Measurements from ENCODE around the gene RAB6B.

RAB6B gene

DNA sequence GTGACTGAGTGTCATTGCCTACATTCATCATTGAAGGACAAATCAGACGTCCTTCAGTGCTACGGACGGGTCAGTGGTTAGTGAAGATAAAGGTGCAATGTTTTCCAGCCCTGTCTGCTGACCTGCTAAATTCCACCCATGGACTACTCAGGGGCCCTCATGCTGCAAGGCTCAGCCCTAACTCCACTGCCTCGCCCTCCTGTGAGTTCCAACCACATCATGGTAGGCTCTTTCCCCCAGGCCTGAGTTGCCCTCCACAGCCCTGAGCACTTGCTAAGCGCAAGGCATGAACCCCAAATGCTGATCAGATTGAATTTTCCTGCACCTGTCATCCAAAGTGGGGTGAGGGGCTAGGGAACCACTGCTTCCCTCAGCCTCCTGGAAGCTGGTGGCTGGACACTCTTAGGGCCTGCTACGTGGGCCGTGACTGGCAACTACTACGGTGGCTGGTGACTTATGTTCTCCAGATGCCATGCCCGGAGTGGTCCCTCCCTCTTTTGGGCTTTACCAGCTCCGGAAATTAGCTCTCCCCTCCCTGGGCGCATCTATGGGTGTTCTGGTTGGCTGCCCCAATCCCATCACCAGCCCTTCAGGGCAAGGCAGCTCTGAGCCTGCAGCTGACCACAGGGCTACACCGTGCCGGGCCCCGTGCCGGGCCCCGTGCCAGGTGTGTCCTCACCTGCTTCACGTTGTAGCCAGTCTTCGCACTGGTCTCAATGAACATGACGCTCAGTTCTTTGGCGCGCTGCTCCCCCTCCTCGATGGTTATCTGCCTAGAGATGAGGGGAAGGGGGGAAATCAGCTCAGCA is 58.0 kb downstream of the RAB6B start:
- no peak for DNase-seq (ENCODE audit: low read depth in 3 of 3, low spot score in 1 of 3)

GRCh38 chr3:133836497-133837158 is 59.1 kb downstream of the RAB6B start:
- DNase-seq (ENCODE audit: low read depth in 3 of 3, low spot score in 1 of 3), result no peak

GRCh38 chr3:133835961-133836360 is 59.7 kb downstream of the RAB6B start:
- DNase-seq (ENCODE audit: low read depth in 3 of 3, low spot score in 1 of 3), result no peak

DNA sequence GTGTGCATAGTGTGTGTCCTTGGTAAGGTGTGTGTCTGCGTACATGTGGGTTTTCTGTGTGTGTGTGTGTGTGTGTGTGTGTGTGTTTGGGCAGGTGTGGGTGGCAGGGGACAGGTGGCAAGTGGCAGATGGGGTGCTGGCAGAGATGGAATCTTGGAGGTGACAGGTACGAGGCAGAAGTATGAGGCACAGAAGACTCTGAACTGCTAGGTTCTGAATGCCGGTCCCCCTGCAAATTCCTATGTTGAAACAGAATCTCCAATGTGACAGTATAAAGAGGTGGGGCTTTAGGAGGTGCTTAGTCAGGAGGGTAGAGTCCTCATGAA is 60.3 kb downstream of the RAB6B start:
- no peak for DNase-seq (ENCODE audit: low read depth in 3 of 3, low spot score in 1 of 3)

DNA sequence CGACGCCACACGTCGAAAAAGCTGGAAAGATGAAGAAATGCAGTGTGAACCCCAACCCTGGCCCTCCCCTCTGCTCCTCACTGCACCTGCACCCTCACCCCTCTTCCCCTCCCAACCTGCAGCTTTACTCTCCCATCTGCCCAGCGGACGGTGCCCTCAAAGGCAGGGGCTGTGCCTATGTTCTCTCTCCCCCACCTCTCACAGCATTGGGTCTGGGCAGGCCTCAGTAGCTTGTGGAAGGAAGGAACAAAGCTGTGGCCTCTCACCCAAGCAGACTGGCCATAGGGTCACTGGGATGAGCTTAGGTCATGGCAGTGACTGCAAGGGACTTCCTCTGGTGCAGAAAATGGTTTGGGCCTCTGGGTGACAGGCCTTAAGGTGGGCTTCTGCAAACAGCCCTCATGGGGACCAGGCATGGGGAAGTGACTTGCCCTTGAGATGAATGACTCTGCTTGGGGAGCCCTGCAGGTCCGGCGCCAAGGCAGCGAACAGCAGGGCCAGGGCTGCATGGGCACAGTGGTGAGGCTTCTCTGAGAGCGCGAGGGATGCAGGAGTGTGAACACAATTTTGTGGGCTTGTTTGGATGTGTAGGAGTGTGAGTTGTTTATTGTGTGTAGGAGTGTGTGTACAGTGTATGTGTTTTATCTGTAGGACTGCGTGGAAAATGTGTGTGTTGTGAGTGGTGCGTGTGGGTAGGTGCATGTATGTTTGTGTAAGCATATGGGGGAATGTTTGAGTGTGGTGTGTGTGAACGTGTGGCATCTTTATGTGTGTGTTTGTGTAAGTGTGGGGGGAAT is 60.9 kb downstream of the RAB6B start:
- DNase-seq (ENCODE audit: low read depth in 3 of 3, low spot score in 1 of 3), result no peak

GRCh38 chr3:133833880-133834620 is 61.6 kb downstream of the RAB6B start:
- DNase-seq (ENCODE audit: low read depth in 3 of 3, low spot score in 1 of 3), result no peak

DNA sequence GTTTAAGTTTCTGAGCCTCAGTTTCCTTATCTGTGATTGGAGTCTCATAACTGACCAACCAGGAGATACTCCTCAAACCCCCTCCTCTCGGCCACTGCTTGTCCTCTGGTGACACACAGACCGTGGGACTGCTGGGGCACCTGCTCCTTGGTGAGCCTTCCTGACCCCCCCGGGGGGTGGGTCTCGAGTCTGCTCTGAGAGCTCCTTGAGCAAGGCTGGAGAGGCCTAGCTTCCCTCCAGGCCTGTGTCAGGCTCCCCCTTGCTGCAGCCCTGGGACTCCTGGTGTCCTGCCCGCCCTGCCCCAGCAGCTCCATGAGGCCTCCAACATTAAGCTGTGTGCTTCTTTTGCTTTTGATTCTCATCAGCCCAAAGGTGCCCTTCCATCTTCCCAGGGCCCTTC is 62.4 kb downstream of the RAB6B start:
- DNase-seq (ENCODE audit: low read depth in 3 of 3, low spot score in 1 of 3), result no peak

DNA sequence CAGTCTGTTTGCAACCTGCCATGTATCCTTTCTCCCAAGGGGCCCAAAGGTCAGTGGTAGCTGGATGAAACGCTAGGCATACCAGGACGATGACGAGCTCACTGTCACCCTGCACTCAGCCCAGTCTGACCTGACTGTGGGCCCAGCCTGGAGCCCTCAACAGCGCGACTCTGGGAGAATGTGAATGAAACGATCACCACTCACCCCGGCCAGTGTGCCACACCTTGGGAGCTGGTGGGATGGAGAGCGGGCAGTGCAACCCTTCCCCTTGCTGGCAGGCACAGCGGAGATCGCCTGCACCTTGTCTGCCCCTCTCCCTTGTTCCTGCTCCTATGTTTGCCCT is 62.9 kb downstream of the RAB6B start:
- no peak for DNase-seq (ENCODE audit: low read depth in 3 of 3, low spot score in 1 of 3)

DNA sequence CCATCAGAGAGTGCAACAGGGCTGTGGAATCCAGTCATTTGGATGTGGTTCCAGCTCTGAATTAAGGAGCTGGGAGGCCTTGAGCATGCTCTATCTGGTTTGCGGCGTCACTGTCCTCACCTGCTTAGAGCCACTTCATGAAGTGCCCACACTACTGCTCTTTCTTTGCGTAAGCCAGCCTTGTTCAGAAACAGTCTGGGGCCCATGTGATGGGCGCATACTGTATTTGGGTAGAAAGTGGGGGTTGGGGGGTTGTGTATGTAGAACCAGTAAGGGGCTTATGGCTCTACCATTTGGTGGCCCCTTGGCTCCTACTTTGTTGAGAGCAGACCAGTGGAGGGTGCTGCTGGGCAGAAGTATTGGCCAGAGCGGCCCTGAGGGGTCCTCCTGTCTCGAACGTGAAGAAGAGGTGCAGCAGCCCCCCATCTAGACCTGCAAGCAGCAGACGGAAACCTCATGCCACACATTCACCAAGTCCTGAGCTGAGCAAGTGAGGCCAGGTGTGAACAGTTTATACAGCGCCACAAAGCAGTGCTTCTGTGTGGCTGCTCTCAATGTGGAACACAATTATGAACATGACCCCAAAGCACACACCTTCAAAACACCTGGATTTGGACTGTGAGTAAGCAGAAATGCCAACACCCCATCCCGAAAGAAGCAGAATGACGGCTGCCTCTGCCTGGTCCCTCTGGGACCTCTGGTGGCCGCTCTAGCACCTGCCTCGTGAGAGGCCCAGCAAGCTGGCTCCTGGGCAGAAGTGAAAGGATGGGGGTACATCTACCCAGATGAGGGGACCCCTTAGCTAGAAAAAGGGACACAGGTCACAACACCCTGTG is 63.5 kb downstream of the RAB6B start:
- no peak for DNase-seq (ENCODE audit: low read depth in 3 of 3, low spot score in 1 of 3)

- no peak for DNase-seq (ENCODE audit: low read depth in 3 of 3, low spot score in 1 of 3)
These were observed 65.6 kb downstream of the RAB6B start for GRCh38 chr3:133830071-133830470.

DNA sequence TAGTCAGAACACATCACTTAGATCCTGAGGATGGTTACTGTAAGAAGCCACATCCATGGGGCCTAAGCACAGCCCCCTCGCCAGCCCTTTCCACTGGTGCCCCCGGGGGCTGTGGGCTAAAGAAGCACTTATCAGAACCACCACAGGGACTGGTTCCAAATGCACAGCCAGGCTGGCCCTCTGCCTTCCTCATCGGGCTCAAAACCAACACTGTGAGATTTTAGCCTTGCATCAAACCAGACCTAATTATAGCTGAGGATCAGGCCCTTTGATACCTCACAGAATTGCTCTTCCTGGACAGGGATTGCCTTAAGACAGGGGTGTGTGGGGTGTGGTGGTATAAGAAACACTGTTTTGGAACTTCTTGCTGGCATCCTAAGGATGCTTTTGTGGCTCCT is 66.4 kb downstream of the RAB6B start:
- DNase-seq (ENCODE audit: low read depth in 3 of 3, low spot score in 1 of 3), result no peak

DNA sequence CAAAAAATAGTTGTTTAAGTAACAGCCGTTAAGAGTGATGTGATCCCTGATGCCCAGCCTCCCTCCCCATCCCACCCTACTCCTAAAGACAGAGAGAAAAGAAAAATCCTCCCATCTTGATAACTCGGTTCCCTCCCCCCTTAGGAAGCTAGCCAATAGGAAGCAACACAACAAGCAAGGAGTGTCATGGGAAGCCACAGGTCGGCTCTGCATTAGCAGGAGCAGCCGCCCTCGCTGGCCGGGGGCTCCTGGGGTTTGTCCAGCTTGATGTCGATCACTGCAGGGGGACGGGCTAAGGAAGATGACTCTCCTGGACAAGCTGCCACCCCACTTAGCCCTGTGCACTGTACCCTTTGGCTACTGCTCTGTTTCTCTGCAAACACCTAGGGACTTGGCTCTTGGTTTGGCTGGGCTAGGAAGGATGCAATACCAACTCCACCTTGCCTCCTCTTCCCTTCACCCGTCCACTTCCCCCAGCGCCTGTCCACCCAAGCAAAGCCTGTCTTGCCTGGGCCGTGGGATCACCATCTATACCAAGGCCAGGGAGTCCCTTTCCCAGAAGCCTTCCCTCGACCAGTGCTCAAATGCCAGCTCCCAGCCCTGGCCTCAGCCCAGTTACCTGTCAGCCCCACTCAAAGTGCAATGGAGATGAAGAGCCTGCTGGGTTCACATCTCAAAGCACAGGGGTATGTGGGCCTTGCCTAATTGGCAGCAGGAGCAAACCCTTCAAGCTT is 66.9 kb downstream of the RAB6B start:
- no peak for DNase-seq (ENCODE audit: low read depth in 3 of 3, low spot score in 1 of 3)

GRCh38 chr3:133827684-133828083 is 68.0 kb downstream of the RAB6B start:
- DNase-seq (ENCODE audit: low read depth in 3 of 3, low spot score in 1 of 3), result no peak

DNA sequence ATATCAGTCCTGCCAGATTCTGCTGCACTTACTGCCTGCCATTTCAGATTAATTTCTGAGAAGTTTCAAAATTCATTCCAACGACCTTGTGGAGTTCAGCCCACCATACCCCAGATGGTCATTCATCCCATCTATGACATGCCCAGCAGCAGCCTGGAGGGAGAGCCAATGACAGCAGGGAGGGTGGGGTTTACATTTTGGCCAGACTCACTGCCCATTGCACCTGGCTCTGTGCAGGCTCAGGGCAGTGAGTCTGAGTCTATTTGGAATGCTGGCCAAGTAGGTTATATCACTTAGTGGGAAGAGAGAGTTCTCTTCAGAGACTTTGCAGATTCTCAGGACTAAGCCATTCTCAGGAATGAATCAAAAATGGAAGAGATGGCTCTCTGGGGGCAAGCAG is 68.5 kb downstream of the RAB6B start:
- DNase-seq (ENCODE audit: low read depth in 3 of 3, low spot score in 1 of 3), result no peak

- DNase-seq (ENCODE audit: low read depth in 3 of 3, low spot score in 1 of 3), result no peak
These were observed 69.5 kb downstream of the RAB6B start for GRCh38 chr3:133825969-133826727.

GRCh38 chr3:133824961-133825485 is 70.7 kb downstream of the RAB6B start:
- no peak for DNase-seq (ENCODE audit: low read depth in 3 of 3, low spot score in 1 of 3)

DNA sequence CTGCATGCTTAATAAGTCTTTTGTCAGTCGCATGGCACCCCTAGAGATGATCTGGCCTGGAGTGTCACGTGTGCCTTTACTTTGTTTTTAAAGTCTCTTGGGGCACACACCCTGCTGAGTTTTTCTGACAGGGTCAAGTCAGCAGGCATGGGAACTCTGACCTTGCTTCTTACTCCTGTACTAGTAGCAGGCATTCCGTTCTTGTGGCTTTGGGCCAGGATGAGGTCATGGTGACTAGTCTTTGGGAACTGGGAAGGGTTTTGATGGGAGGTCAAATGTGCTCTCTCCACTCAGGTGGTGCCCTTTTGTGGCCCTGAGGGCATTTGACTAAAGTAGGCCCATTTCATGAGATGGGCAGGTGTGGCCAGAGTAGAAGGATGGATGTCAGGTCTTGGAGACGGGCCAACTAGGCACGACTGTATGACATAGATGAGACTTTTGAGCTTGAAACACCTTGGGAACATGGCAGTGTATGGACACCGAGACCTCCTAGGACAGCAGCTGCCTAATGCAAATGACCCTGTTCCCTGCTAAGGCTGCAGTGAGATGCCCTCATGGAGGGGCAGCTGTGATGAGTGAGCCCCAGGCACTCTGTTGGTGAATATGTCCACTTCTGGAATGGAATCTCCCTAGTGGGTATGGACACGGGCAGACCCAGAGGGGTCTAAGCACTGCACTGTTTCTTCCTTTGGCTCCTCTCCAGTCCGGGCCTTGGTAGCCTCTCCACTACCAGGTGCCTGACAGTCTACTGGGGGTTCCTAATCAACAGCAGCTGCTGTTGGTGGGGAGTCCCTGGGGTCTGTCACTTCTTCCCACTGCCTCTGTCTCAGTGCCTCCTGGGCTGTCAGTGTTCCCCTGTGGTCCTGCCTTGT is 73.7 kb downstream of the RAB6B start:
- DNase-seq (ENCODE audit: low read depth in 3 of 3, low spot score in 1 of 3), result no peak
